ENCODE measurements around the gene TTLL4.

- no peak for TF ChIP-seq CTCF (conservative IDR thresholded peaks at IDR 0.05; ENCODE audit: low read length)
- no peak for TF ChIP-seq EZH2phosphoT487 (IDR thresholded peaks at IDR 0.05; ENCODE audit: borderline replicate concordance, low read depth, low read length)
Measured at GRCh38 chr2:218804817-218805216, 94.2 kb downstream of the TTLL4 start.

Measured in OCI-LY7 (cell line).